MM.1S (cell line): Measurements from ENCODE around the gene SCAMP4.

ENCODE experiments used
- DNase-seq: peaks from one replicate; pipeline ENCODE4 v3.0.0-alpha.2; 2015
- H2AFZ ChIP-seq: fragments of 300-600 bp; sonication (generic); 2 replicates; pipeline ENCODE4 v1.6.0; 2016; ENCODE audit warnings: antibody characterized with exemption, low read length
- H3F3A ChIP-seq: fragments of 300-600 bp; sonication (generic); 2 replicates; pipeline ENCODE4 v1.6.1; 2016; ENCODE audit warnings: mild to moderate bottlenecking, antibody characterized with exemption, low read length, moderate library complexity, mixed read lengths; ENCODE audit not compliant: insufficient read depth
- H3K27ac ChIP-seq: fragments of 300-600 bp; sonication (generic); 2 replicates; pipeline ENCODE4 v1.5.1; 2016; ENCODE audit warnings: mild to moderate bottlenecking, low read length
- H3K27me3 ChIP-seq: fragments of 300-600 bp; sonication (generic); replicated peaks from 2 replicates; pipeline ENCODE4 v1.6.0; 2016; ENCODE audit warnings: low read length; ENCODE audit not compliant: insufficient read depth
- H3K36me3 ChIP-seq: fragments of 300-600 bp; sonication (generic); replicated peaks from 2 replicates; pipeline ENCODE4 v1.6.1; 2016; ENCODE audit warnings: mild to moderate bottlenecking, low read length, mixed read lengths; ENCODE audit not compliant: insufficient read depth
- H3K4me1 ChIP-seq: fragments of 300-600 bp; sonication (generic); 2 replicates; pipeline ENCODE4 v1.6.1; 2016; ENCODE audit warnings: low read length, mixed read lengths
- H3K4me2 ChIP-seq: fragments of 300-600 bp; sonication (generic); 2 replicates; pipeline ENCODE4 v1.6.0; 2016; ENCODE audit warnings: low read depth, low read length
- H3K4me3 ChIP-seq: fragments of 300-600 bp; sonication (generic); 2 replicates; pipeline ENCODE4 v1.5.1; 2016; ENCODE audit warnings: low read length, mixed read lengths
- H3K79me2 ChIP-seq: fragments of 300-600 bp; sonication (generic); 2 replicates; pipeline ENCODE4 v1.6.1; 2016; ENCODE audit warnings: mixed run types, low read length, mixed read lengths
- H3K9ac ChIP-seq: fragments of 300-600 bp; sonication (generic); 2 replicates; pipeline ENCODE4 v1.6.1; 2016; ENCODE audit warnings: low read length, mixed read lengths
- H3K9me2 ChIP-seq: fragments of 300-600 bp; sonication (generic); replicated peaks from 2 replicates; pipeline ENCODE4 v1.6.1; 2016; ENCODE audit warnings: mild to moderate bottlenecking, low read length, mixed read lengths; ENCODE audit not compliant: insufficient read depth
- H3K9me3 ChIP-seq: fragments of 300-600 bp; sonication (generic); replicated peaks from 2 replicates; pipeline ENCODE4 v1.6.1; 2016; ENCODE audit warnings: mild to moderate bottlenecking, low read length, mixed read lengths; ENCODE audit not compliant: insufficient read depth
- H4K20me1 ChIP-seq: fragments of 300-600 bp; sonication (generic); 2 replicates; pipeline ENCODE4 v1.6.1; 2016; ENCODE audit warnings: mild to moderate bottlenecking, low read length, moderate library complexity, mixed read lengths; ENCODE audit not compliant: insufficient read depth
- CTCF ChIP-seq: fragments of 300-600 bp; sonication (generic); IDR thresholded peaks from 2 replicates; pipeline ENCODE4 v1.5.1; 2016; ENCODE audit warnings: antibody characterized with exemption, low read length, mixed read lengths
- EZH2 ChIP-seq: fragments of 300-600 bp; sonication (generic); optimal IDR thresholded peaks from 2 replicates; pipeline ENCODE3; 2017; ENCODE audit warnings: low read depth, mild to moderate bottlenecking, antibody characterized with exemption, low read length, mixed read lengths
- EZH2phosphoT487 ChIP-seq: fragments of 300-600 bp; sonication (generic); IDR thresholded peaks from 2 replicates; pipeline ENCODE4 v1.6.1; 2018; ENCODE audit warnings: antibody characterized with exemption, low read length

SCAMP4 gene

GRCh38 chr19:1882786-1883692, 22.2 kb upstream of the SCAMP4 start:
- Histone ChIP-seq H3K27ac (no peak overlapping the region), H3K4me1 (peaks cover 10% of the 10 kb centered on the region), H3K79me2 (peaks cover 46% of the 10 kb centered on the region), H4K20me1 (0 out of 2 replicates have a peak, but pooled peaks cover 6% of the 10 kb centered on the region), H3K4me2 (peak overlapping the region; percentile 93; the same call in 1 of the 2 replicates), H3F3A (no peaks in the 10 kb centered on the region), H3K9ac (no peak overlapping the region), H3K27me3 (no peaks in the 10 kb centered on the region), H3K9me3 (no peaks in the 10 kb centered on the region), H3K4me3 (no peak overlapping the region), H2AFZ (no peak overlapping the region), H3K9me2 (no peaks in the 10 kb centered on the region), H3K36me3 (no peaks in the 10 kb centered on the region)
- no peak for DNase-seq
- TF ChIP-seq CTCF (no peak), EZH2phosphoT487 (no peak), EZH2 (no peak)

GRCh38 chr19:1883784-1884183, 21.4 kb upstream of the SCAMP4 start:
- no peak overlapping the region for H3K27ac ChIP-seq
- no peaks in the 10 kb centered on the region for H3K27me3 ChIP-seq
- peaks cover 46% of the 10 kb centered on the region for H3K79me2 ChIP-seq
- no peak for DNase-seq
- H3K4me3 ChIP-seq = peak overlapping the region; percentile 97
- no peak overlapping the region for H2AFZ ChIP-seq
- no peaks in the 10 kb centered on the region for H3K36me3 ChIP-seq
- no peaks in the 10 kb centered on the region for H3F3A ChIP-seq
- H3K9ac ChIP-seq = peak overlapping the region; percentile 89; the same call in 1 of the 2 replicates
- H4K20me1 ChIP-seq = 0 out of 2 replicates have a peak, but pooled peaks cover 6% of the 10 kb centered on the region
- TF ChIP-seq CTCF = no peak
- H3K9me2 ChIP-seq = no peaks in the 10 kb centered on the region
- H3K4me1 ChIP-seq = peaks cover 10% of the 10 kb centered on the region
- peak overlapping the region; percentile 93 for H3K4me2 ChIP-seq
- no peaks in the 10 kb centered on the region for H3K9me3 ChIP-seq

GRCh38 chr19:1884291-1884718, 20.9 kb upstream of the SCAMP4 start:
- Histone ChIP-seq H2AFZ (no peak overlapping the region), H3K4me2 (peak overlapping the region; percentile 93), H3K36me3 (no peaks in the 10 kb centered on the region), H3K9me2 (no peaks in the 10 kb centered on the region), H3K9me3 (no peaks in the 10 kb centered on the region), H3K27me3 (no peaks in the 10 kb centered on the region), H3F3A (no peaks in the 10 kb centered on the region), H3K4me3 (peak overlapping the region; percentile 97), H3K9ac (peak overlapping the region; percentile 89), H3K27ac (no peak overlapping the region), H3K4me1 (peaks cover 10% of the 10 kb centered on the region), H3K79me2 (peaks cover 46% of the 10 kb centered on the region), H4K20me1 (0 out of 2 replicates have a peak, but pooled peaks cover 6% of the 10 kb centered on the region)
- peak; percentile 35 for DNase-seq
- TF ChIP-seq EZH2phosphoT487 = no peak
- TF ChIP-seq EZH2 = no peak
- no peak for TF ChIP-seq CTCF
